ENCODE measurements around the gene PIK3CD.

Gene PIK3CD

DNA sequence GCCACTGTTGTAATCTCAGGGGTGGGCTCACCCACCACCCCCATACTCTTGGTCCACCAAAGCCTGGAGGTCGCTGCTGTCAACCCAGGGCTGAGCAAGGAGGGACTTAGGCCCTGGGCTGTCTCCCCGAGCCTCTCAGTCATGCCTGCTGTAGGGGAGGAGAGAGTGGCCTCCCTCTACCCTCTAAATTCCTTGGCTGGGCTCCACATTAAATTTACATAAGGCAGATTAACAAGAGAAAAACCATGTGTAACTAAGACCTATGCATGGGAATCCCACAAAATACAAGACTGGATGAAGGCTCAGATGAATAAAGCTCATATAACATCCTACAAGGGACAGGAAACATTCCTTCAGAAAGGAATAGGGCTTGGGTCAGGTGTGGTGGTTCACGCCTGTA, 1.8 kb upstream of the PIK3CD start:
- Histone ChIP-seq H3K36me3 (ENCODE audit: control insufficient read depth, insufficient read depth, low read length) (no peaks in the 10 kb centered on the region), H3K4me3 (replicated peaks; ENCODE audit: low read depth, low read length) (no peak overlapping the region), H3K27me3 (replicated peaks; ENCODE audit: control insufficient read depth, insufficient read depth, low read length) (no peaks in the 10 kb centered on the region)
- TF ChIP-seq, protein P1, sequence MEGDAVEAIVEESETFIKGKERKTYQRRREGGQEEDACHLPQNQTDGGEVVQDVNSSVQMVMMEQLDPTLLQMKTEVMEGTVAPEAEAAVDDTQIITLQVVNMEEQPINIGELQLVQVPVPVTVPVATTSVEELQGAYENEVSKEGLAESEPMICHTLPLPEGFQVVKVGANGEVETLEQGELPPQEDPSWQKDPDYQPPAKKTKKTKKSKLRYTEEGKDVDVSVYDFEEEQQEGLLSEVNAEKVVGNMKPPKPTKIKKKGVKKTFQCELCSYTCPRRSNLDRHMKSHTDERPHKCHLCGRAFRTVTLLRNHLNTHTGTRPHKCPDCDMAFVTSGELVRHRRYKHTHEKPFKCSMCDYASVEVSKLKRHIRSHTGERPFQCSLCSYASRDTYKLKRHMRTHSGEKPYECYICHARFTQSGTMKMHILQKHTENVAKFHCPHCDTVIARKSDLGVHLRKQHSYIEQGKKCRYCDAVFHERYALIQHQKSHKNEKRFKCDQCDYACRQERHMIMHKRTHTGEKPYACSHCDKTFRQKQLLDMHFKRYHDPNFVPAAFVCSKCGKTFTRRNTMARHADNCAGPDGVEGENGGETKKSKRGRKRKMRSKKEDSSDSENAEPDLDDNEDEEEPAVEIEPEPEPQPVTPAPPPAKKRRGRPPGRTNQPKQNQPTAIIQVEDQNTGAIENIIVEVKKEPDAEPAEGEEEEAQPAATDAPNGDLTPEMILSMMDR (IDR thresholded peaks at IDR 0.05; ENCODE audit: insufficient read depth, low read length, poor library complexity, severe bottlenecking), result no peak
- no peak for DNase-seq (ENCODE audit: extremely low read depth, insufficient read length)

DNA sequence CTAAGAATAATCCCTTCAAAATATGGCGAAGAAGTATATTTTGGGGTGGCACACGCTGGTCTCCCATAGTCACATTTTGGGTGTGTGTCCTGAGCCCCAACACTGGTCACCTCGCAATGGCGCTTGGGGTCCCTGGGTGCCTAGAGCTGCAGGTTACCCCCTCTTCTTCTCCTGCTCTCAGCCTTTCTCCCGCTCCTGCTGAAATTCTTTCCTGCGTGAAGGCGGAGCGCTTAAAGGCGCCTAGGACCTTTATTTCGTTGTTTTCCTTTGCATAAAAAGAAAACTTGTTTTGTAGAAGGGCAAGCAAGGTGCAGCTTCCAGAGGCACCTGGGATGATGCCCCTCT, 339 bp upstream of the PIK3CD start:
- Histone ChIP-seq H3K36me3 (ENCODE audit: control insufficient read depth, insufficient read depth, low read length) (no peaks in the 10 kb centered on the region), H3K27me3 (replicated peaks; ENCODE audit: control insufficient read depth, insufficient read depth, low read length) (no peaks in the 10 kb centered on the region), H3K4me3 (replicated peaks; ENCODE audit: low read depth, low read length) (peak overlapping the region; percentile 92)
- DNase-seq (ENCODE audit: extremely low read depth, insufficient read length), result no peak
- TF ChIP-seq, protein P1 (IDR thresholded peaks at IDR 0.05; ENCODE audit: insufficient read depth, low read length, poor library complexity, severe bottlenecking), result no peak

DNA sequence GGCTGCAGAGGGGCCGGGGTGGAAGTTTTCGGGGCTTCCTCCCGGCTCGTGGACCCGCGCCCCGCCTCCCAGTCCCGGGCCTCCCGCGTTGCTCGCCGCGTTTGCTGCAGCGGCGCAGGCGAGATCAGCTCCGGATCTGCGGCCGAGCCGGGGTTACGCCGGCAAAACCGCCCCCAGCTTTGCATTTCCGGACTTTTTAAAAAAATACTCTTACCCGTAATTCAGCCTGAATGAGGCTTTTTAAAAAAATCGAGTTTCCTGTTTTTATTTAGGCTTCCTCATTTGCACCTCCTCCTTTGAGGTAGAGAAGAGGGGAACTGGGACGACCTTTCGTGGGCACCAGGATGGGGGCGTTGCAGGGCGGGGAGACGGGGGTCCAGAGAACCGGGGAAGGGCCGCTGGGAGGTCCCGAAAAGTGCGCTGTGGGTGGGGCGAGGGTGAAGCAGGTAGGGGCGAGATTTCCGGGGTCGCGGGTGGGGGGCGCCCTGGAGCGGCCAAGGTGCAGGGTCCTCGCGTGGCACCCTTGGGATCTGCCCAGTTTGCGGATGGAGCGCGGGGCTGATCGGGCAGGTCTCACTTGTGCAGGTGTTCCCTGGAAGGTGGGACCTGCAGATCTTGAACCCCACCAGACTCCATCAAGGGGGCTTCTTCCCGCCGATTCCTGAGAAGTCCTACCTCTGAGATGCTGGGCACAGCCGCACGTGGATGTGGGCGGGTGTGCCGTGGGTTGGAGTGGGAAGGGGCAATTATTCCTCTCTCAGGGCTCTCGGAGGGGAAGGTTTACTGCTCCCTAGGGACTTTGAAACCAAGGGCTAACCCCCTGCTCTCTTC, 1.1 kb downstream of the PIK3CD start:
- Histone ChIP-seq H3K36me3 (ENCODE audit: control insufficient read depth, insufficient read depth, low read length) (no peaks in the 10 kb centered on the region), H3K4me3 (replicated peaks; ENCODE audit: low read depth, low read length) (peak overlapping the region; percentile 92), H3K27me3 (replicated peaks; ENCODE audit: control insufficient read depth, insufficient read depth, low read length) (no peaks in the 10 kb centered on the region)
- peak; percentile 78 for DNase-seq (ENCODE audit: extremely low read depth, insufficient read length)
- TF ChIP-seq, protein P1 (IDR thresholded peaks at IDR 0.05; ENCODE audit: insufficient read depth, low read length, poor library complexity, severe bottlenecking), result peak; percentile 36

DNA sequence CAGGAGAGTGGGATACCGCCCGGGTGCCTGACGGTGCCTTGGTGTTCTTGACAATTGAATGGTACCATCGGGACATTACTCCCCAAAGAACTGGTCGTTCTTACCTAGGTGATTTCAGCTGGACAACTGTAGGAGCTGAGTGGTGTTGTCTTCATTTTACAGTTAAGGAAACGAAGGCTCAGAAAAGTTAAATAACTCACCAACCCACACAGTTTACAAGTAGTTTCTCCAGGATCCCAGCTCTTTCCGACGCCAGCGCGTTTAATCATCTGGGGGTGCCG, 1.6 kb downstream of the PIK3CD start:
- Histone ChIP-seq H3K36me3 (ENCODE audit: control insufficient read depth, insufficient read depth, low read length) (no peaks in the 10 kb centered on the region), H3K4me3 (replicated peaks; ENCODE audit: low read depth, low read length) (peak overlapping the region; percentile 92), H3K27me3 (replicated peaks; ENCODE audit: control insufficient read depth, insufficient read depth, low read length) (no peaks in the 10 kb centered on the region)
- DNase-seq (ENCODE audit: extremely low read depth, insufficient read length), result no peak
- TF ChIP-seq, protein P1 (IDR thresholded peaks at IDR 0.05; ENCODE audit: insufficient read depth, low read length, poor library complexity, severe bottlenecking), result no peak

DNA sequence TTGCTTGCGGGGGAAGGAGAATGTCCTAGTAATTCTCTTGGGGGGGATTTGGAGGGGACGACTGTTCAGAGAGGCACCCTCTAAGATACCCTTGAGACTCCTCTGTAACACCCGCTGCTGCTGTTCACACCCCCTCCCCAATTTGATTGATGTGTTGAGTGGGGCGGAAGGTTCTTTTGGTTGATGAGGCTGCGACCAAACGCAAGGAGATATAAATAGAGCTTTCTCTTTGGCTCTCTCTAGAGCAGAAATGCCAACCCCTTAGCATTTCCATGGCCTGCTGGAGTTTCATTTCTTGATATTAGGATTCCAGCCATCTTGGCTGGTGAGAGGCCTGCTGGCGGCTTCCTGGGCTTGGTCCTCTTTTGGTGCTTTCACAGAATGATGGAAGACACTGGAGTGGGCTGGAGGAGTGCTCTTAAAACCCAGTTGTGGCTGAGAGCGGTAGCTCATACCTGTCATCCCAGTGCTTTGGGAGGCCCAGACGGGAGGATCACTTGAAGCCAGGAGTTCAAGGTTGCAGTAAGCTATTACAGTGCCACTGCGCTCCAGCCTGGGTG, 2.0 kb downstream of the PIK3CD start:
- Histone ChIP-seq H3K4me3 (replicated peaks; ENCODE audit: low read depth, low read length) (peak overlapping the region; percentile 92), H3K27me3 (replicated peaks; ENCODE audit: control insufficient read depth, insufficient read depth, low read length) (no peaks in the 10 kb centered on the region), H3K36me3 (ENCODE audit: control insufficient read depth, insufficient read depth, low read length) (no peaks in the 10 kb centered on the region)
- TF ChIP-seq, protein P1 (IDR thresholded peaks at IDR 0.05; ENCODE audit: insufficient read depth, low read length, poor library complexity, severe bottlenecking), result no peak
- peak; percentile 34 for DNase-seq (ENCODE audit: extremely low read depth, insufficient read length)

All from GM06990 (cell line).